HS-27A (cell line): ENCODE data around the gene FETUB.
"Not testable (repeated sequence)": the region's sequence is repeated elsewhere in the genome, so short reads cannot be mapped to it uniquely, and the experiment has no call there.

Source experiments
- DNase-seq: peaks from one replicate; pipeline ENCODE4 v3.0.0-alpha.2; 2012; ENCODE audit warnings: low read depth, missing footprints

FETUB gene

DNA sequence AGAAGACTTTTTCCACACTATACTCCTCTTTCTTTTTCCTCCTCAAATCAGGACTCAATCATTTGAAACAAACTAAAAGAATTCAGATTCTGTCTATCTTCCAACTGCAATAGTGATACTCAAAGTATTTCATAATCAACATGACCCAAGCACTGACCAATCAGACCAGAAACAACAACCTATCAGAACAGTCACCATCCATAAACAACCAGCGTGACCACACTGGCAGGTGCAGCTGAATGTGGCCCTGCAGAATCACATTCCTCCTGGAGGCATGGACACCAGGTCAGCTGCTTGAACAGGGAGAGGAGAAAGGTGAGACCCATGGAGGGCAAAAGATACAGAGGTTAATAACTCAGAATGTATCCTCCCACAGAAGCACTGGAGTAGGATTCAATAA, 39.0 kb downstream of the FETUB start:
- DNase-seq: no peak

DNA sequence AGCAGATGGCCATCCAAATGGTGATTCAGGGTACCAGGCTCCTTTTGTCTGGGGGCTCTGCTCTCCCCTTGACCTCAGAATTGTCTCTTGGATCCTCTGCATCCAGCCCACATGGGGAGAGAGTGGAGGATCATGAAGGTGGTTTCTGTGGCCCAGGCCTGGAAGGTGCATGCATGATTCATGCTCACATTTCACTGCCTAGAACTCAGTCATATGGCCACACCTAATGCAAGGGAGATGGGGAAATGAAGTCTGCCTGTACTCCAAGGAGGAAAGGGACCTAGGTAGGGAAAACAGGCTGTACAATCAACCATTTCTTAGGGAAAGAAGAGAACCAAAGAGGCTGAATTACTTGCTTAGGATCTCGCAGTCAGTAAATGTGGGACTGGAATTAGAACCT, 40.7 kb downstream of the FETUB start:
- no peak for DNase-seq

DNA sequence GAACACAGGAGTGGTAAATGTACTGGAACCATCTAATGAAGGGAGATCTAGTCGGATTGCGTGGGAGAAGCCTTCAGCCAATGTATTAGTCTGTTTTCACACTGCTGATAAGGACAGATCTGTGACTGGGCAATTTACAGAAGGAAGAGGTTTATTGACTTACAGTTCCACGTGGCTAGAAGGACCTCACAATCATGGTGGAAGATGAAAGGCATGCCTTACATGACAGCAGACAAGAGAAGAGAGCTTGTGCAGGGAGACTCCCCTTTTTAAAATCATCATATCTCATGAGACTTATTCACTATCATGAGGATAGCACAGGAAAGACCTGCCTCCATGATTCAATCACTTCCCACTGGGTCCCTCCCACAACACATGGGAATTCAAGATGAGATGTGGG, 42.6 kb downstream of the FETUB start:
- DNase-seq: no peak

DNA sequence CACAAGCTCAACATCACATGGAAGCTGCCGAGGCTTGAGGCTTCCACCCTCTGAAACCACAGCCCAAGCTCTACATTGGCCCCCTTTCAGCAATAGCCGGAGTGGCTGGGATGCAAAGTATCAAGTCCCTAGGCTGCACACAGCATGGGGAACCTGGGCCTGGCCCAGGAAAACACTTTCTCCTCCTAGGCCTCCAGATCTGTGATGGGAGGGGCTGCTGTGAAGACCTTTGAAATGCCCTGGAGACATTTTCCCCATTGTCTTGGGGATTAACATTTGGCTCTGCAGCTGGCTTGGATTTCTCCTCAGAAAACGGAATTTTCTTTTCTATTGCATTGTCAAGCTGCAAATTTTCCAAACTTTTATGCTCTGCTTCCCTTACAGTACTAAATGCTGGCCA, 43.8 kb downstream of the FETUB start:
- no peak for DNase-seq

DNA sequence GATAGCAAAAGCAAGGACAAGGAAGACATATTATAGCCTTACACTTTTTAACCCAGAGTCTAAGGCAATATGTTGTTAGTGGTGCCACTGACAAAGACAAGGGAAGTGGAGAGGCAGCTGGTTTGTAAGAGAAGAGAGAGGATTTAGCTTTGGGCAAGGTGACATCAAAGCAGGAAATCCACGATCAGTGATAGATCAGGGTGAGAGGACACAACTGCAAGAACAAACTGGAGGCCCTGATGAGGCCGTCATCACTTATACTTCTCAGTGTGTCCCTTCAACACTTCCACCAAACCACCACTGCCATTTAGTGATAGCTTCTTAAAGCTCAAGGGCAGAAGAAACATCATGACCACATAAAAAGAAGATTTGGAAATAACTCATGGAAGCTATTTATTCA, 46.3 kb downstream of the FETUB start:
- not testable (repeated sequence) for DNase-seq

DNA sequence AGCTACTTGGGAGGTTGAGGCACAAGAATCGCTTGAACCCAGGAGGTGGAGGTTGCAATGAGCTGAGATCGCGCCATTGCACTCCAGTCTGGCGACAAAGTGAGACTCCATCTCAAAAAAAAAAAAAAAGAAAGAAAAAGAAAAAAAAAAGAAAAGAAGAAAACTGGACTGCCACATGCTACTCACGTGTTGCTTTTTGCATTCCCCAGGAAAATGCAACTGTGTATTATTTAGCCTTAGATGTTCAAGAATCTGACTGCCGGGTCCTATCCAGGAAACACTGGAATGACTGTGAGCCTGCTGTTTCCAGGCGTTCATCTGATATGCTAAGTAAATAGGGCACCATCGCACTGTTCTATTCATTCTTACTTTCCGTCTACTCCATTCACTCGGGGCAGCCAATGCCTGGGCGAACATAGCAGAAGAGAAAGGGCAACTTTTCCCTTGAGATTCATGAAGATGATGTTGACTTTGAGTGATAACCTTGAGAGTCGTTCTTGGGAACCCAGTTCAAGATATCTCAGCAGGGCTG, 47.0 kb downstream of the FETUB start:
- DNase-seq: no peak

DNA sequence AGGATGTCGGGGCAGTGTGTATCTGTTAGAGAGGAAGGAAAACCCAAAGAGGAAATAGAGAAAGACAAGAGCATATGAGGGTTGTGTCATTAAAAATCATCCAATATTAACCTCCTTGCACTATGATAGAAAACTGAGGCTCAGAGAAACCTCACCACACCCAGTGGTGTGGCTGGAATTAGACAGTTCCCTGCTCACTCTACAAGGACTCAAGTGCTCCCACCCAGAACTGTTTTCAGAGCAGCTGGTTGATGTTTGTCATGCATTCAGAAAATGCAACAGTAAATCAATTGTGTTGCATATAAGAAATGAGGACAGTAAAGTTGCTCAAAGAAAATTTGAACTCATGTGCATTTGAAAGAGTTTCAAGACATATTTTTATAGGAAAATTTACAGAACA, 50.1 kb downstream of the FETUB start:
- not testable (repeated sequence) for DNase-seq

DNA sequence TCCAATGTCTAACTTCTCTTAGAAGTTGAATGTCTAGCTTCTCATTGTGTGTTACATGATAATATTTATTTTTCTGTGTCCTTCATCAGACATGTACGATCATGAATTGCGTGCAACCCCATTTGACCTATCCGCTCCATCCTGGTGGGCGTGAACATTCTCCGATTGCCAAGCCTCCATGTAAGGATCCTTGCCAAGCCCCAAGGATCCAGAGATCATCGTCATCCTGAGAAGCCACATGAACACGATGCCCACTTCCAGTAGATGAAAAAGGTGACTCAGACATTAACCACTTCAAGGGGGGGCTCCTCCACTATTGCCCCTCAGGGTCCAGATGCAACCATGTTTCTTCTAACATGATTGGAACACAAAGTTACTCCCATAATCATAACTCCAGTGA, 51.5 kb downstream of the FETUB start:
- no peak for DNase-seq

DNA sequence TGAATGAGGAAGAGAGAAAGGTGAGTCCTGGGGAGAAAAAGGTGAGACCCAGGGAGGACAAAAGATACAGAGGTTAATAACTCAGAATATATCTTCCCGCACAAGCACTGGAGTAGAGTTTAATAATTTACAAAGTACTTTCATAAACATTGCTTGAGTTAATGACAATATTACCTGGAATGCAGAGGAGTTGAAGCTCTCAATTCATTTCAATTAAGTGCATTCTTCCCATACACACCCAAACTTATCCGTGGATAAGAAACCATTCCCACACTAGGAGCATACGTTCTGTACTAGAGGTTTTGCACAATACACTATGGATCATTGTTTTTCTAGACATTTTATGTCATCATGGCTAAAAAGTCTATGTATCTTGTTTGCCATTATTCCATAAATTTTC, 53.6 kb downstream of the FETUB start:
- no peak for DNase-seq

DNA sequence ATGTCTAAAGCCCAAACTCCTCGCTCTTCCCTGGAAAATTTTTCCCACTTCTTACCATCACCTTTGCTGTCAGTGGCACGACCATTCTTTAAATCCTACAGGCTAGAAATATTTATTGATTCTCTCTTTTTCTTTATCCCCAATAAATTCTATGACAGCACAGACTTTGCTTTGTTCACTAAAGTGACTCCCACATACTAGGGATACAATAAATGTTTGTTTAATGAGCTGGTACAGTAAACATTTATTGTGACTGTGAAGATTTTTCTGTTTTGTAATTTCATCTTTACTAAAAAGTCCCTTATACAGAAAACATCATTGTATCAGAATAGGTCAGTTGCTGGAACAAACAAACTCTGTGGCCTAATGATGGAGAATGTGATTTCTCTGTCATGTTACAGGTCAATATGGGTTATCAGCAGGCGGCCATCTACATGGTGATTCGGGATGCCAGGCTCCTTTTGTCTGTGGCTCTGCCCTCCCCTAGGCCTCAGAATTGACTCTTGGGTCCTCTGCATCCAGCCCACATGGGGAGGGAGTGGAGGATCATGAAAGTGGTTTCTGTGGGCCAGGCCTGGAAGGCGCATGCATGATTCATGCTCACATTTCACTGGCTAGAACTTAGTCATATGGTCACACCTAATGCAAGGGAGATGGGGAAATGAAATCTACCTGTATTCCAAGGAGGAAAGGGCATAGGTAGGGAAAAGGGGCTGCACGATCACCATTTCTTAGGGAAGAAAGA, 54.3 kb downstream of the FETUB start:
- DNase-seq: no peak

DNA sequence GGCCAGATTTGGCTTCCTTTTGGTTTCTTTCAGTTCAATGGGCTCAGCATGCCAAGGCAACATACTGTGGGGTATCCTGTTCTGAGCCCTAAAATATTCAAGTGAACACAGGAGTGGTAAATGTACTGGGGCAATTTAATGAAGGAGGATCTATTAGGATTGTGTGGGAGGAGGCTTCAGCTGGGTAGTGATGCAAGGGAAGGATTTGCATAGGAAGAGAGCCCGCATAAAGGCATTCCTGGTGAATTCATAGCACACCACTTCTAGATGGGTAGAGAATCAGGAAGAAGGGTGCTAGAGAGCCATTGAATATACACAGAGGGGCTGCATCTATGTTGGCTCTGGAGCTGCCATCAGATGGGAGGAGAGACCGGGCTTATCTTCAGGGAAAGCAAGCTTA, 56.3 kb downstream of the FETUB start:
- no peak for DNase-seq

DNA sequence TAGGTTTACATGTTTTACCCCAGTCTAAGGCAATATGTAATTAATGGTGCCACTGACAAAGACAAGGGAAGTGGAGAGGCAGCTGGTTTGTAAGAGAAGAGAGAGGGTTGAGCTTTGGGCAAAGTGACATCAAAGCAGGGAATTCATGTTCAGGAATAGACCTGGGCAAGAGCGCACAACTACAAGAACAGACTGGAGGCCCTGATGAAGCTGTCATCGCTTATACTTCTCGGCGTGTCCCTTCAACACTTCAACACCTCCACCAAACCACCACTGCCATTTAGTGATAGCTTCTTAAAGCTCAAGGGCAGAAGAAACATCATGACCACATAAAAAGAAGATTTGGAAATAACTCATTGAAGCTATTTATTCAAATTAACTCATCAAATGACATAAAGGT, 57.3 kb downstream of the FETUB start:
- DNase-seq: no peak

DNA sequence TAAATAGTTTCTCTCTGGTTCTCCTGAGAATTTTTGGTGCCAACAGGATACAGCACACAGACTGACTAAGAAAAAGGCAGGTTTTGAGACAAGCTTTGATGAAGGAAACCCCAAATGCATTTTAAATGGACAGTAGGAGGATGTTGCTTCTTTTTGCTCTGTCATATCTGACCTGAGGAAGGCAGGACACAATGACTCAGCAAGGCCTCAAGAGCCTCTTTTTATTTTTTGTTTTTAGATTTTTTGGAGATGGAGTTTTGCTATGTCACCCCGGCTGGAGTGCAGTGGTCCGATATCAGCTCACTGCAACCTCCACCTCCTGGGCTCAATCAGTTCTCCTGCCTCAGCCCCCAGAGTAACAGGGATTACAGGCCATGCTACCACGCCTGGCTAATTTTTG, 60.1 kb downstream of the FETUB start:
- DNase-seq: no peak

DNA sequence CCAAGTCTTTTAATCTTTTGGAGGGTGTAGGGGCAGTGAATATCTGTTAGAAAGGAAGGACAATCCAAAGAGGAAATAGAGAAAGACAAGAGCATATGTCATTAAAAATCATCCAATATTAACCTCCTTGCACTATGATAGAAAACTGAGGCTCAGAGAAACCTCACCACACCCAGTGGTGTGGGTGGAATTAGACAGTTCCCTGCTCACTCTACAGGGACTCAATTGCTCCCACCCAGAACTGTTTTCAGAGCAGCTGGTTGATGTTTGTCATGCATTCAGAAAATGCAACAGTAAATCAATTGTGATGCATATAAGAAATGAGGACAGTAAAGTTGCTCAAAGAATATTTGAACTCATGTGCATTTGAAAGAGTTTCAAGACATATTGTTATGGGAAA, 62.3 kb downstream of the FETUB start:
- not testable (repeated sequence) for DNase-seq
